ENCODE data around the gene MAG.

Gene MAG

GRCh38 chr19:35337984-35338296, 46.0 kb downstream of the MAG start:
- intact Hi-C loops (cut with DNase I; ENCODE audit: low total_unique reads): no loop called here
- no peak overlapping the region for H3K4me3 ChIP-seq
- TF ChIP-seq CTCF (IDR thresholded peaks at IDR 0.05): no peak
- H3K36me3 ChIP-seq: no peaks in the 10 kb centered on the region
- H3K27ac ChIP-seq: no peak overlapping the region
- H3K9me3 ChIP-seq: no peaks in the 10 kb centered on the region
- no peaks in the 10 kb centered on the region for H3K4me1 ChIP-seq
- no peak for DNase-seq
- H3K27me3 ChIP-seq: peaks cover 0 to 9% of the 10 kb centered on the region in 2 donors

- no peak for TF ChIP-seq CTCF (IDR thresholded peaks at IDR 0.05)
- DNase-seq: no peak
- peaks cover 0 to under 1% of the 10 kb centered on the region in 2 donors for H3K27me3 ChIP-seq
- H3K4me1 ChIP-seq: no peaks in the 10 kb centered on the region
- H3K27ac ChIP-seq: no peak overlapping the region
- no peaks in the 10 kb centered on the region for H3K9me3 ChIP-seq
- no peaks in the 10 kb centered on the region for H3K36me3 ChIP-seq
- no peak overlapping the region for H3K4me3 ChIP-seq
- intact Hi-C loops (cut with DNase I; ENCODE audit: low total_unique reads): no loop called here
Measured at GRCh38 chr19:35340431-35340830, 48.5 kb downstream of the MAG start.

GRCh38 chr19:35341006-35341405, 49.0 kb downstream of the MAG start:
- no peak for TF ChIP-seq CTCF (IDR thresholded peaks at IDR 0.05)
- Histone ChIP-seq H3K36me3 (no peaks in the 10 kb centered on the region), H3K27me3 (peaks cover 0 to 2% of the 10 kb centered on the region in 2 donors), H3K9me3 (no peaks in the 10 kb centered on the region), H3K4me1 (no peaks in the 10 kb centered on the region), H3K4me3 (no peak overlapping the region), H3K27ac (no peak overlapping the region)
- intact Hi-C loops (cut with DNase I; ENCODE audit: low total_unique reads): no loop called here
- no peak for DNase-seq

- no peaks in the 10 kb centered on the region for H3K9me3 ChIP-seq
- DNase-seq: no peak
- H3K36me3 ChIP-seq: no peaks in the 10 kb centered on the region
- H3K27ac ChIP-seq: no peak overlapping the region
- no peaks in the 10 kb centered on the region for H3K4me1 ChIP-seq
- intact Hi-C loops (cut with DNase I; ENCODE audit: low total_unique reads): no loop called here
- no peak overlapping the region for H3K4me3 ChIP-seq
- H3K27me3 ChIP-seq: peaks cover 0 to 2% of the 10 kb centered on the region in 2 donors
- TF ChIP-seq CTCF (IDR thresholded peaks at IDR 0.05): no peak
Measured at GRCh38 chr19:35341565-35342225, 49.7 kb downstream of the MAG start.

- no peak for TF ChIP-seq CTCF (IDR thresholded peaks at IDR 0.05)
- no peaks in the 10 kb centered on the region for H3K36me3 ChIP-seq
- no peaks in the 10 kb centered on the region for H3K9me3 ChIP-seq
- peaks cover 0 to 2% of the 10 kb centered on the region in 2 donors for H3K27me3 ChIP-seq
- no peak for DNase-seq
- intact Hi-C loops (cut with DNase I; ENCODE audit: low total_unique reads): no loop called here
- H3K4me1 ChIP-seq: no peaks in the 10 kb centered on the region
- H3K27ac ChIP-seq: no peak overlapping the region
- H3K4me3 ChIP-seq: no peak overlapping the region
Measured at GRCh38 chr19:35342430-35342829, 50.5 kb downstream of the MAG start.
